Loucy (cell line): ENCODE data around the gene MRPL12.
"Not testable (repeated sequence)": the region's sequence is repeated elsewhere in the genome, so short reads cannot be mapped to it uniquely, and the experiment has no call there.

Experiments
- H2AFZ ChIP-seq: fragments of 200-600 bp; sonication (generic); 2 replicates; pipeline ENCODE4 v1.6.0; 2016; ENCODE audit warnings: antibody characterized with exemption, mild to moderate bottlenecking, low read length, moderate library complexity
- H3F3A ChIP-seq: fragments of 200-600 bp; 2 replicates; pipeline ENCODE4 v1.6.0; 2016; ENCODE audit warnings: antibody characterized with exemption, low read depth, mild to moderate bottlenecking
- H3K27me3 ChIP-seq: fragments of 200-600 bp; sonication (generic); 2 replicates; pipeline ENCODE4 v1.6.1; 2014; ENCODE audit warnings: low read length, mild to moderate bottlenecking; ENCODE audit not compliant: insufficient read depth, poor library complexity, severe bottlenecking
- H3K36me3 ChIP-seq: fragments of 200-600 bp; sonication (generic); 2 replicates; pipeline ENCODE4 v1.6.1; 2016; ENCODE audit warnings: low read length; ENCODE audit not compliant: insufficient read depth
- H3K4me1 ChIP-seq: fragments of 200-600 bp; sonication (generic); 2 replicates; pipeline ENCODE4 v1.5.1; 2014; ENCODE audit warnings: low read length, mild to moderate bottlenecking; ENCODE audit not compliant: insufficient read depth, poor library complexity, severe bottlenecking
- H3K4me2 ChIP-seq: fragments of 200-600 bp; sonication (generic); 2 replicates; pipeline ENCODE4 v1.6.0; 2014; ENCODE audit warnings: antibody characterized with exemption, low read length, low read depth, mild to moderate bottlenecking; ENCODE audit not compliant: poor library complexity, severe bottlenecking
- H3K4me3 ChIP-seq: fragments of 200-600 bp; sonication (generic); 2 replicates; pipeline ENCODE4 v1.5.1; 2014; ENCODE audit warnings: low read length, mild to moderate bottlenecking, mixed read lengths; ENCODE audit not compliant: poor library complexity, severe bottlenecking
- H3K79me2 ChIP-seq: fragments of 200-600 bp; sonication (generic); 2 replicates; pipeline ENCODE4 v1.6.1; 2014; ENCODE audit warnings: low read length; ENCODE audit not compliant: insufficient read depth
- H3K9ac ChIP-seq: fragments of 200-600 bp; sonication (generic); 2 replicates; pipeline ENCODE4 v1.6.0; 2014; ENCODE audit warnings: mild to moderate bottlenecking, low read depth, low read length, moderate library complexity; ENCODE audit not compliant: poor library complexity, severe bottlenecking
- H3K9me2 ChIP-seq: fragments of 200-600 bp; sonication (generic); replicated peaks from 2 replicates; pipeline ENCODE4 v1.6.1; 2016; ENCODE audit warnings: low read depth, low read length, mixed read lengths
- H3K9me3 ChIP-seq: fragments of 200-600 bp; sonication (generic); 2 replicates; pipeline ENCODE4 v1.6.1; 2014; ENCODE audit warnings: mild to moderate bottlenecking, antibody characterized with exemption, low read length, low read depth; ENCODE audit not compliant: insufficient read depth
- H4K20me1 ChIP-seq: fragments of 200-600 bp; sonication (generic); 2 replicates; pipeline ENCODE4 v1.6.0; 2014; ENCODE audit warnings: antibody characterized with exemption, low read length, mild to moderate bottlenecking; ENCODE audit not compliant: insufficient read depth, poor library complexity, severe bottlenecking
- EZH2phosphoT487 ChIP-seq: fragments of 200-600 bp; IDR thresholded peaks from 2 replicates; pipeline ENCODE4 v1.6.1; 2018; ENCODE audit warnings: antibody characterized with exemption, mild to moderate bottlenecking, moderate library complexity, borderline replicate concordance
- TF ChIP-seq, protein P1 (sequence below): fragments of 200-600 bp; sonication (generic); conservative IDR thresholded peaks from 2 replicates; pipeline ENCODE4 v1.5.1; 2014; ENCODE audit warnings: mild to moderate bottlenecking, antibody characterized with exemption, low read length

MRPL12 gene

DNA sequence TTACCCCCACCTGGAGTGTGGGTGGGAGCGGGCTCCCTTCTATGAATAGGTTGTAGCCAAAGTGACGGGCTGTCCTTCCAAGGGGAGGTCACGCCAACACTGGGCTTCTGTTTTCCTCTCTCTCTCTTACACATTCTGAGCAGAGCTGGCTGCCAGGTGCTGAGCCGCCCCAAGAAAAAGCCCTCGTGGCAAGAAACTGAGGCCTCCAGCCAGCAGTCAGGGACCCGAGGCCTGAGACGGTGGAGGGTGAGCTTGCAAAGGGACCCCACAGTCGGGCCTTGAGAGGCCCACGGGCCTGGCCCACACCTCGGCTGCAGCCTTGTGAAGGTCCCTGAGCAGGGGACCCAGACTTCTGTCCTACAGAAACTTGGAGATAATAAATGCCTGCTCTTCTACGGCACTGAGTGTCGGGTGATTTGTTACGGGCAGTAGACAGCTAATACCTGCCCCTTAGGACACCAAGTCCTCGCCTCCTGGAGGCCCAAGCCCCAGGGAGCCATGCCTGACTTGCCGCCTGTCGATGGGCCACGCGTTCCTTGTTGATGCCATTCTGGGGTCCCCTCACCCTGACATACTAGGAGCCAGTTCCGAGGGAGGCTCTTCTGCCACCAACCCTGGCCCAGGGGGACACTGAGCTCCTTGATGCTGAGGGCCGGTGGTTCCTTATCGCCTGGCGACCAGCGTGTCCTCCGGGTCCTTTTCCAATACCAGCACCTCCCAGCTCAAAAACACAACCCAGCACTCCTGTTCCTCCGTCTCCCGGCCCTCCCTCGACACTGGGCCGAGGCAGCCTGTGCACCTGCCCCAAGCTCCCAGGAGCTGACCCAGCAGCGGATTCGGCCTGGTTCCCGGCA is 35.0 kb downstream of the MRPL12 start:
- Histone ChIP-seq H3K79me2 (no peaks in the 10 kb centered on the region), H2AFZ (no peak overlapping the region), H3K9ac (no peak overlapping the region), H3K4me3 (no peak overlapping the region), H3K4me1 (peaks cover 6% of the 10 kb centered on the region), H3K9me3 (no peaks in the 10 kb centered on the region), H4K20me1 (no peaks in the 10 kb centered on the region), H3F3A (no peaks in the 10 kb centered on the region), H3K27me3 (no peaks in the 10 kb centered on the region), H3K36me3 (no peaks in the 10 kb centered on the region), H3K4me2 (no peak overlapping the region), H3K9me2 (no peaks in the 10 kb centered on the region)
- TF ChIP-seq, protein P1, sequence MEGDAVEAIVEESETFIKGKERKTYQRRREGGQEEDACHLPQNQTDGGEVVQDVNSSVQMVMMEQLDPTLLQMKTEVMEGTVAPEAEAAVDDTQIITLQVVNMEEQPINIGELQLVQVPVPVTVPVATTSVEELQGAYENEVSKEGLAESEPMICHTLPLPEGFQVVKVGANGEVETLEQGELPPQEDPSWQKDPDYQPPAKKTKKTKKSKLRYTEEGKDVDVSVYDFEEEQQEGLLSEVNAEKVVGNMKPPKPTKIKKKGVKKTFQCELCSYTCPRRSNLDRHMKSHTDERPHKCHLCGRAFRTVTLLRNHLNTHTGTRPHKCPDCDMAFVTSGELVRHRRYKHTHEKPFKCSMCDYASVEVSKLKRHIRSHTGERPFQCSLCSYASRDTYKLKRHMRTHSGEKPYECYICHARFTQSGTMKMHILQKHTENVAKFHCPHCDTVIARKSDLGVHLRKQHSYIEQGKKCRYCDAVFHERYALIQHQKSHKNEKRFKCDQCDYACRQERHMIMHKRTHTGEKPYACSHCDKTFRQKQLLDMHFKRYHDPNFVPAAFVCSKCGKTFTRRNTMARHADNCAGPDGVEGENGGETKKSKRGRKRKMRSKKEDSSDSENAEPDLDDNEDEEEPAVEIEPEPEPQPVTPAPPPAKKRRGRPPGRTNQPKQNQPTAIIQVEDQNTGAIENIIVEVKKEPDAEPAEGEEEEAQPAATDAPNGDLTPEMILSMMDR: no peak
- TF ChIP-seq EZH2phosphoT487: no peak

DNA sequence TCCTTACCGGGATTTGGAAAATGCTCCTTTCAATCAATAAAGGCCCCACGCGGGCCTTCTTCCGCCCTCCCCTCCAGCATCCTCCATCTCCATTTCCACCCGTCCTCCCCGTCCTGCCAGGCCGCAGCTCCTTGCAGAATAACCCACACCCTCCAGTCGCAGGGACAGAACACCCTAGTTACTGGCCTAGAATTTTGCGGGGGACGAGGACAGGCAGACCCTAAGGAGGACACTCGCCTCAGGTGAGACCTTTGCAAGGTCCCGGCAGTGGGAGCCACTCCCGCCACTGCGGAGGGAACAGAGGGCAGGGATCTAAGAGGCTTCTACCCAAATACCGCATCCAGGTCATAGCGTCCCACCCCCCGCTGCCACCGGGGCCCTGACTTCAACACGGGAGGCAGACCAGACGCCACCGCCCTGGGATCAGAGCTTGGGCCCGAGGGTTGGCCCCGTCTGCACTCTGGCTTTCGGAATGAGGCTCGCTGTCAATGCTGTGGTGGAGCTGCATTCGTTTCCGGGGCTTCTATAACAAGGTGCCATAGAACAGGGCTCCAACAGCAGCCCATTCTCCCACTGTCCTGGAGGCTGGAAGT is 35.7 kb downstream of the MRPL12 start:
- Histone ChIP-seq H3K4me1 (peaks cover 6% of the 10 kb centered on the region), H2AFZ (no peak overlapping the region), H3K9ac (no peak overlapping the region), H3K9me3 (no peaks in the 10 kb centered on the region), H3K9me2 (no peaks in the 10 kb centered on the region), H3K4me3 (no peak overlapping the region), H3F3A (no peaks in the 10 kb centered on the region), H3K27me3 (no peaks in the 10 kb centered on the region), H3K4me2 (no peak overlapping the region), H4K20me1 (no peaks in the 10 kb centered on the region), H3K79me2 (no peaks in the 10 kb centered on the region), H3K36me3 (no peaks in the 10 kb centered on the region)
- TF ChIP-seq, protein P1: no peak
- TF ChIP-seq EZH2phosphoT487: no peak

DNA sequence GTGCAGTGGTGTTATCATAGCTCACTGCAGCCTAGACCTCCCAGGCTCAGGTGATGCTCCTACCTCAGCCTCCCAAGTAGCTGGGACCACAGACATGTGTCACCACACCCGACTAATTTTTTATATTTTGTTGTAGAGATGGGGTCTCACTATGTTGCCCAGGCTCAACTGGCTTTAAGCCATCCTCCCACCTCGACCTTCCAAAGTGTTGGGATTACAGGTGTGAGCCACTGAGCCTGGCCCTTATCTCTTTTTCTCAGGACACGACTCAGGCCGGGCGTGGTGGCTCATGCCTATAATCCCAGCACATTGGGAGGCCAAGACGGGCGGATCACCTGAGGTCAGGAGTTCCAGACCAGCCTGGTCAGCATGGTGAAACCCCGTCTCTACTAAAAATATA is 36.4 kb downstream of the MRPL12 start:
- H3K4me3 ChIP-seq, H3K4me1 ChIP-seq, H3K9me3 ChIP-seq, H2AFZ ChIP-seq, H3K9me2 ChIP-seq, H3K79me2 ChIP-seq, H3K36me3 ChIP-seq, H3F3A ChIP-seq, H3K4me2 ChIP-seq, H3K9ac ChIP-seq, H4K20me1 ChIP-seq, H3K27me3 ChIP-seq: not testable (repeated sequence)
